OCI-LY1 (cell line): ENCODE measurements around the gene MYCBP2.

Experiments
- EZH2 ChIP-seq: fragments of 200-600 bp; sonication (generic), shearing (Covaris generic); IDR thresholded peaks from 2 replicates; pipeline ENCODE4 v1.8.0; 2017; ENCODE audit warnings: borderline replicate concordance, mixed run types, mild to moderate bottlenecking, antibody characterized with exemption, low read length, moderate library complexity, mixed read lengths
- TF ChIP-seq, protein P1 (sequence below): fragments of 200-600 bp; sonication (generic), shearing (Covaris generic); IDR thresholded peaks from 2 replicates; pipeline ENCODE4 v1.5.1; 2017; ENCODE audit warnings: mild to moderate bottlenecking, antibody characterized with exemption, low read length, moderate library complexity, mixed read lengths

- TF ChIP-seq, protein P1, sequence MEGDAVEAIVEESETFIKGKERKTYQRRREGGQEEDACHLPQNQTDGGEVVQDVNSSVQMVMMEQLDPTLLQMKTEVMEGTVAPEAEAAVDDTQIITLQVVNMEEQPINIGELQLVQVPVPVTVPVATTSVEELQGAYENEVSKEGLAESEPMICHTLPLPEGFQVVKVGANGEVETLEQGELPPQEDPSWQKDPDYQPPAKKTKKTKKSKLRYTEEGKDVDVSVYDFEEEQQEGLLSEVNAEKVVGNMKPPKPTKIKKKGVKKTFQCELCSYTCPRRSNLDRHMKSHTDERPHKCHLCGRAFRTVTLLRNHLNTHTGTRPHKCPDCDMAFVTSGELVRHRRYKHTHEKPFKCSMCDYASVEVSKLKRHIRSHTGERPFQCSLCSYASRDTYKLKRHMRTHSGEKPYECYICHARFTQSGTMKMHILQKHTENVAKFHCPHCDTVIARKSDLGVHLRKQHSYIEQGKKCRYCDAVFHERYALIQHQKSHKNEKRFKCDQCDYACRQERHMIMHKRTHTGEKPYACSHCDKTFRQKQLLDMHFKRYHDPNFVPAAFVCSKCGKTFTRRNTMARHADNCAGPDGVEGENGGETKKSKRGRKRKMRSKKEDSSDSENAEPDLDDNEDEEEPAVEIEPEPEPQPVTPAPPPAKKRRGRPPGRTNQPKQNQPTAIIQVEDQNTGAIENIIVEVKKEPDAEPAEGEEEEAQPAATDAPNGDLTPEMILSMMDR: no peak
- no peak for TF ChIP-seq EZH2
Measured at GRCh38 chr13:77105051-77105450, 221.8 kb downstream of the MYCBP2 start.
